HepG2 (cell line): ENCODE data around the gene CTIF.

ENCODE experiments used
- CBX5 ChIP-seq: sonication (generic); formaldehyde crosslinking; IDR thresholded peaks from 2 replicates; pipeline ENCODE4 v1.4.0; 2020; ENCODE audit warnings: missing genetic modification reagents, borderline replicate concordance
- TF ChIP-seq, protein P1 (sequence below): conservative IDR thresholded peaks from 2 replicates; pipeline ENCODE4 v1.6.1; 2018; ENCODE audit warnings: missing genetic modification reagents

DNA sequence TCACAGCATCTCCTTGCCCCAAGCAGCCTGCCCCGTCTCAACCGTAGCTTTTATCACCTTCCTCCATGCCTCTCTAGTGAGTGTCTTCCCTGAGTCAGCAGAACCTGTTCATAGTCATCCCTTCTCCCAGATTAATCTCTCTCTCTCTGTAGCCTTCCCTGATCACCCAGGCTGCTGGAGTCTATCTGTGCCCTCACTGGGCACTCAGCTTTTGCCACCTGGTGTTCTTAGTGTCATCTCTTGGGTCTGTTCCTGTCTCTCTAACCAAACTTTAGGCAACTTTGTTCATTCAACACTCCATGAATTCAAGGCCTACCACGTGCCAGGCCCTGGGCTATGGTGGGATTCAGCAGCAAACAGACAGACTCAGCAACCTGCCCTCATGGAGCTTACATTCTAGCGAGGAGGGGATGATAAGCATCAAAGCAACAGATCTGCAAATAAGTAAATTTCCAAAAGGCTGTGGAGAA is 252.8 kb downstream of the CTIF start:
- TF ChIP-seq CBX5, result no peak
- TF ChIP-seq, protein P1, sequence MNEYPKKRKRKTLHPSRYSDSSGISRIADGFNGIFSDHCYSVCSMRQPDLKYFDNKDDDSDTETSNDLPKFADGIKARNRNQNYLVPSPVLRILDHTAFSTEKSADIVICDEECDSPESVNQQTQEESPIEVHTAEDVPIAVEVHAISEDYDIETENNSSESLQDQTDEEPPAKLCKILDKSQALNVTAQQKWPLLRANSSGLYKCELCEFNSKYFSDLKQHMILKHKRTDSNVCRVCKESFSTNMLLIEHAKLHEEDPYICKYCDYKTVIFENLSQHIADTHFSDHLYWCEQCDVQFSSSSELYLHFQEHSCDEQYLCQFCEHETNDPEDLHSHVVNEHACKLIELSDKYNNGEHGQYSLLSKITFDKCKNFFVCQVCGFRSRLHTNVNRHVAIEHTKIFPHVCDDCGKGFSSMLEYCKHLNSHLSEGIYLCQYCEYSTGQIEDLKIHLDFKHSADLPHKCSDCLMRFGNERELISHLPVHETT (CRISPR knock-in tag), result no peak
